Cardiac muscle cell (in vitro differentiated cells and primary cell): Measurements from ENCODE around the gene IBA57. TPM values are rescaled to one million over a fixed set of nuclear protein-coding genes. Genes with fewer than 3 reads are reported as not detected.
A peak's percentile ranks its signal among the peaks of the same experiment; 100 is the strongest.

ENCODE experiments used
- DNase-seq, 2 donors: peaks; one replicate each; pipeline versions ENCODE4 v3.0.0 to v3.0.0-alpha.2; 2010 to 2017; ENCODE audit warnings: low read depth in 1 of 2, low spot score in 1 of 2
- H3K27ac ChIP-seq: fragments of 200-600 bp; sonication (generic); 2 replicates; pipeline ENCODE4 v1.5.1; 2016
- H3K27me3 ChIP-seq: fragments of 200-600 bp; sonication (generic); 2 replicates; pipeline ENCODE4 v1.6.0; 2016; ENCODE audit warnings: control low read depth
- H3K36me3 ChIP-seq: fragments of 200-600 bp; sonication (generic); 2 replicates; pipeline ENCODE4 v1.5.1; 2016; ENCODE audit warnings: control low read depth
- H3K4me1 ChIP-seq: fragments of 200-600 bp; sonication (generic); 2 replicates; pipeline ENCODE4 v1.8.1; 2017; ENCODE audit warnings: low read depth, mild to moderate bottlenecking, mixed run types
- H3K4me3 ChIP-seq: fragments of 200-600 bp; sonication (generic); 2 replicates; pipeline ENCODE4 v1.5.1; 2016; ENCODE audit warnings: mild to moderate bottlenecking
- H3K9me3 ChIP-seq: fragments of 200-600 bp; sonication (generic); 2 replicates; pipeline ENCODE4 v1.5.1; 2017; ENCODE audit warnings: low read depth, mild to moderate bottlenecking, control low read depth
- CTCF ChIP-seq: IDR thresholded peaks from 2 replicates; pipeline ENCODE4 v1.5.1; 2012; ENCODE audit warnings: low read depth, mild to moderate bottlenecking, low read length
- polyA plus RNA-seq: library from polyadenylated mRNA; unstranded; fragments of >200 nt; fragmentation: Nextera tagmentation; extraction: Ambion mirVana; gene quantifications from 2 replicates; pipeline ENCODE4 v1.2.1, GENCODE V29; 2016
- total RNA-seq: library from RNA; depleted of rRNA; stranded (reverse); fragments of >200 nt; gene quantifications from 2 replicates; pipeline ENCODE4 v1.2.3, GENCODE V29; 2016

IBA57 gene
- total and polyA plus RNA-seq, 2 experiments from 2014 or later: 5.1 to 6.4 TPM

GRCh38 chr1:228215663-228216116 is 50.1 kb downstream of the IBA57 start:
- no peak overlapping the region for H3K4me3 ChIP-seq
- no peaks in the 10 kb centered on the region for H3K27me3 ChIP-seq
- TF ChIP-seq CTCF: no peak
- H3K4me1 ChIP-seq: peaks cover 11% of the 10 kb centered on the region
- peaks cover 52% of the 10 kb centered on the region for H3K36me3 ChIP-seq
- no peak overlapping the region for H3K27ac ChIP-seq
- no peak for DNase-seq
- H3K9me3 ChIP-seq: no peaks in the 10 kb centered on the region

GRCh38 chr1:228216371-228217320 is 51.0 kb downstream of the IBA57 start:
- peaks cover 60% of the 10 kb centered on the region for H3K36me3 ChIP-seq
- TF ChIP-seq CTCF: no peak
- peak overlapping the region; percentile 30 for H3K27ac ChIP-seq
- H3K9me3 ChIP-seq: no peaks in the 10 kb centered on the region
- DNase-seq: no peak
- no peaks in the 10 kb centered on the region for H3K27me3 ChIP-seq
- H3K4me3 ChIP-seq: no peak overlapping the region
- H3K4me1 ChIP-seq: peaks cover 5% of the 10 kb centered on the region

GRCh38 chr1:228217551-228218344 is 52.1 kb downstream of the IBA57 start:
- Histone ChIP-seq H3K4me1 (peaks cover under 1% of the 10 kb centered on the region), H3K36me3 (peaks cover 67% of the 10 kb centered on the region), H3K27ac (no peak overlapping the region), H3K4me3 (no peak overlapping the region), H3K9me3 (no peaks in the 10 kb centered on the region), H3K27me3 (no peaks in the 10 kb centered on the region)
- no peak for DNase-seq
- no peak for TF ChIP-seq CTCF

- Histone ChIP-seq H3K9me3 (no peaks in the 10 kb centered on the region), H3K27me3 (no peaks in the 10 kb centered on the region), H3K27ac (no peak overlapping the region), H3K36me3 (peaks cover 68% of the 10 kb centered on the region), H3K4me1 (no peaks in the 10 kb centered on the region), H3K4me3 (no peak overlapping the region)
- TF ChIP-seq CTCF: no peak
- no peak for DNase-seq
Measured at GRCh38 chr1:228218513-228219244, 53.1 kb downstream of the IBA57 start.
